Duodenal mucosa (tissue), 2 donors: ENCODE results near the gene SLC37A1.

Experiments used
- H3K27ac ChIP-seq: one replicate; pipeline ENCODE4 v1.7.0; 2013; ENCODE audit warnings: low read depth, low read length
- H3K27me3 ChIP-seq, 2 donors: one replicate each; pipeline ENCODE4 v1.7.0; 2013; ENCODE audit warnings: low read length in 2 of 2, control low read depth in 1 of 2; ENCODE audit not compliant: insufficient read depth in 2 of 2, control insufficient read depth in 1 of 2
- H3K36me3 ChIP-seq, 2 donors: one replicate each; pipeline ENCODE4 v1.7.0; 2013; ENCODE audit warnings: low read length in 2 of 2, control low read depth in 1 of 2; ENCODE audit not compliant: insufficient read depth in 2 of 2, control insufficient read depth in 1 of 2
- H3K4me1 ChIP-seq, 2 donors: one replicate each; pipeline ENCODE4 v1.7.0; 2013; ENCODE audit warnings: low read length in 2 of 2, control low read depth in 1 of 2; ENCODE audit not compliant: insufficient read depth in 2 of 2, control insufficient read depth in 1 of 2
- H3K4me3 ChIP-seq, 2 donors: one replicate each; pipeline ENCODE4 v1.7.0; 2013; ENCODE audit warnings: low read length in 2 of 2, low read depth in 1 of 2
- H3K9ac ChIP-seq, 2 donors: one replicate each; pipeline ENCODE4 v1.7.0; 2013; ENCODE audit warnings: low read length in 2 of 2, low read depth in 1 of 2
- H3K9me3 ChIP-seq, 2 donors: one replicate each; pipeline ENCODE4 v1.7.0; 2013; ENCODE audit warnings: low read length in 2 of 2, control low read depth in 1 of 2; ENCODE audit not compliant: control insufficient read depth in 1 of 2

Gene SLC37A1

DNA sequence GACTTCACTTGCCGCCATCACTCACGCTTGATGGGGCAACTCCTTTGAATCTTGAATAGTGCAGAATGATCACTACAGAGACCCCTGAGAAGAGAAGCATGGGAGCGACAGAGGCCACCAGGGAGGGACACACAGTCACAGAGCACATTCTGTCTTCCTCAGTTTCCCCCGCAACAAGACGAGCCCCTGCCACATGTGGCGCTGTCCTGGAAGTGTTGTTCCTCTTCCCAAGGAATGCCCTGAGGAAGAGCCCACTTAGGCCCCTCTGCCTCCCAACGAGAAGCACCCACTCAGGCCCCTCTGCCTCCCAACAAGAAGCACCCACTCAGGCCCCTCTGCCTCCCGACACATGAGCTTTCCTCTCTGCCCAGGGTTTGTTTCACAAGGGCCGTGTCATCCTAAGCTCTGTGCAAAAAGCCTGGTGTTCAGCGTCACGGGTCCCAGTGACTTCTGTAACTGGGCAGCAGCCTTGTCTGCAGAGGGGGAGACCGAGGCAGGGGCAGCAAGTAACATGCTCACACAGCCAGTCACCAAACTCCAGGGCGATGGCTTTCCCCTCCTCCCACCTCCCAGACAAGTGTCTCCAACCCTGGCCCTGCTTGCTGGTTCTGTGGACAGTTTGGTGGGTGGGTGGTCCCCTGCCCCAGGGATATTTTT, 19.8 kb downstream of the SLC37A1 start:
- peak overlapping the region in 1 of 2 donors; percentile 26 for H3K9ac ChIP-seq
- no peaks in the 10 kb centered on the region for H3K27me3 ChIP-seq
- H3K27ac ChIP-seq: no peak overlapping the region
- H3K4me3 ChIP-seq: peak overlapping the region in 1 of 2 donors; percentile 52
- peaks cover 31 to 63% of the 10 kb centered on the region in 2 donors for H3K36me3 ChIP-seq
- no peaks in the 10 kb centered on the region for H3K9me3 ChIP-seq
- peaks cover 45 to 51% of the 10 kb centered on the region in 2 donors for H3K4me1 ChIP-seq

DNA sequence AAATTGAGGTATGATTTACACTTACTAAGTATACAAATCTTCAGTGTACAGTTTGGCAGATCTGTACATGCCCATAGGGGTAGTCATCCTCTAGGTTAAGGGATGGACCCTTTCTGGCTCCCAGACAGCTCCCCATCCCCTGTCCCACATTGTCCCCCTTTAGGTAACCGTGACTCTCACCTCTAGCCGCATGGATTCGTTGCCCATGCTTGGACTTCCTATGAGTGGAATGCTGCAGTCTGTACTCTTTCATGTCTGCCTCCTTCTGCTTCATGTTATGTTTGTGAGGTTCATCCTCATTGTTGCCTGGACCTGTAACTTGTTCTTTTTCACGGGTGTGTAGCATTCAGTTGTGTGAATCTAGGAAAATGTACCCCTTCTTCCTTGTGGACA, 20.3 kb downstream of the SLC37A1 start:
- no peaks in the 10 kb centered on the region for H3K27me3 ChIP-seq
- peaks cover 43 to 56% of the 10 kb centered on the region in 2 donors for H3K4me1 ChIP-seq
- peak overlapping the region in 1 of 2 donors; percentile 52 for H3K4me3 ChIP-seq
- peaks cover 36 to 68% of the 10 kb centered on the region in 2 donors for H3K36me3 ChIP-seq
- H3K9me3 ChIP-seq: no peaks in the 10 kb centered on the region
- H3K9ac ChIP-seq: peak overlapping the region in 1 of 2 donors; percentile 26
- no peak overlapping the region for H3K27ac ChIP-seq

- peaks cover 43 to 56% of the 10 kb centered on the region in 2 donors for H3K4me1 ChIP-seq
- H3K4me3 ChIP-seq: peak overlapping the region; percentile 28 to 52
These were observed 21.0 kb downstream of the SLC37A1 start for GRCh38 chr21:42534421-42535378.

GRCh38 chr21:42535602-42536171, 22.0 kb downstream of the SLC37A1 start:
- no peak overlapping the region for H3K9ac ChIP-seq
- no peaks in the 10 kb centered on the region for H3K9me3 ChIP-seq
- no peak overlapping the region for H3K4me3 ChIP-seq
- H3K27me3 ChIP-seq: no peaks in the 10 kb centered on the region
- peaks cover 40 to 74% of the 10 kb centered on the region in 2 donors for H3K36me3 ChIP-seq
- H3K27ac ChIP-seq: no peak overlapping the region
- H3K4me1 ChIP-seq: peaks cover 43 to 56% of the 10 kb centered on the region in 2 donors

More at GRCh38 chr21:42534421-42535378, 21.0 kb downstream of the SLC37A1 start:
- peaks cover 36 to 69% of the 10 kb centered on the region in 2 donors for H3K36me3 ChIP-seq
- peak overlapping the region; percentile 62 for H3K27ac ChIP-seq
- no peaks in the 10 kb centered on the region for H3K27me3 ChIP-seq
- peak overlapping the region; percentile 10 to 26 for H3K9ac ChIP-seq
- no peaks in the 10 kb centered on the region for H3K9me3 ChIP-seq

GRCh38 chr21:42536601-42537000, 22.9 kb downstream of the SLC37A1 start:
- Histone ChIP-seq H3K9ac (peak overlapping the region in 1 of 2 donors; percentile 22), H3K27ac (no peak overlapping the region), H3K27me3 (no peaks in the 10 kb centered on the region), H3K4me1 (peaks cover 43 to 56% of the 10 kb centered on the region in 2 donors), H3K9me3 (no peaks in the 10 kb centered on the region), H3K36me3 (peaks cover 45 to 80% of the 10 kb centered on the region in 2 donors), H3K4me3 (no peak overlapping the region)

- peak overlapping the region in 1 of 2 donors; percentile 22 for H3K9ac ChIP-seq
- no peaks in the 10 kb centered on the region for H3K9me3 ChIP-seq
- H3K4me1 ChIP-seq: peaks cover 43 to 55% of the 10 kb centered on the region in 2 donors
- H3K4me3 ChIP-seq: no peak overlapping the region
- peaks cover 46 to 81% of the 10 kb centered on the region in 2 donors for H3K36me3 ChIP-seq
- H3K27ac ChIP-seq: no peak overlapping the region
- H3K27me3 ChIP-seq: no peaks in the 10 kb centered on the region
These were observed 23.6 kb downstream of the SLC37A1 start for GRCh38 chr21:42537106-42537742.

DNA sequence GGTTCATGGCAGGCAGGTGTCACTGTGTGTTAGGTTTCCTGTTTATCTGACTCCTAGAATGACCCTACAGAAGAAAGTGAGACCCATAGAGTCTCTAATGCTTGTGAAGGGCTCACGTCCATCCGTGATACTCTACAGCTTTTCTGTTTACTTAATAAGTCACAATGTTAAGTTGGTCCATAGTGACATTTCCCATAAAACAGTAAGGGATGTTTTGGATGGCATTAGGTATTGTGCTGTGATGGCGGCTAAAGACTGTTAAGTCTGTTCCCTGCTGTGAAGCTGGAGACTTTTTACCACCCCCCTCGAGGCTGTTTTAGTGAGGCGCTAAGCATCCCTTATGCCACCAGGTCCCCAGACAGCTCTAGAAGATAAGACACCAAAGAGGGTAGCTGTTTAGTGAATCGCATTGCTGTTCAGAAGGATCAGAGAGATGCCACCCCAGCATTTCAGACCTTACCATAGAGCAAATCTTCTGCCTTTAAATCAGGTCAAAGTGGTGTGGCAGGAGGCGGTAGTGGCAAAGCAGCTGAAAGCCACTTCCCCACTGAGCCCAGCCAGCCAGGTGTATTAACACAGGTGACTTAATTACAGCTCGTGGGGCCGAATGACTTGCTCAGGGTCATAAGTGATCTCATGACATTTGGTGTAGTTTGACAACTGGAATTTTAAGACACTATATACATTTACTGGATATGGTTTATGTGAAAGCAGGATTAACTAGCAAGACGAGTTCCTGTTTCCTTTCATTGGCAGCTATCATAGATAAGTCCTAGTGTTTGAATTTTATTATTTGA, 25.0 kb downstream of the SLC37A1 start:
- Histone ChIP-seq H3K4me3 (no peak overlapping the region), H3K9ac (no peak overlapping the region), H3K4me1 (peaks cover 29 to 41% of the 10 kb centered on the region in 2 donors), H3K27ac (no peak overlapping the region), H3K27me3 (no peaks in the 10 kb centered on the region), H3K36me3 (peaks cover 56 to 92% of the 10 kb centered on the region in 2 donors), H3K9me3 (no peaks in the 10 kb centered on the region)

GRCh38 chr21:42539342-42539741, 25.7 kb downstream of the SLC37A1 start:
- Histone ChIP-seq H3K27ac (no peak overlapping the region), H3K9ac (no peak overlapping the region), H3K4me3 (no peak overlapping the region), H3K36me3 (peaks cover 62 to 91% of the 10 kb centered on the region in 2 donors), H3K9me3 (no peaks in the 10 kb centered on the region), H3K4me1 (peaks cover 22 to 34% of the 10 kb centered on the region in 2 donors), H3K27me3 (no peaks in the 10 kb centered on the region)

- Histone ChIP-seq H3K27ac (no peak overlapping the region), H3K9me3 (no peaks in the 10 kb centered on the region), H3K9ac (no peak overlapping the region), H3K4me3 (no peak overlapping the region), H3K4me1 (peaks cover 17 to 28% of the 10 kb centered on the region in 2 donors), H3K27me3 (no peaks in the 10 kb centered on the region), H3K36me3 (peaks cover 56 to 91% of the 10 kb centered on the region in 2 donors)
These were observed 26.3 kb downstream of the SLC37A1 start for GRCh38 chr21:42539931-42540343.
